Fibroblast of skin of right quadriceps (primary cell): ENCODE measurements around the gene TUB.
A peak's percentile ranks its signal among the peaks of the same experiment; 100 is the strongest.

Experiments
- DNase-seq: peaks from one replicate; pipeline ENCODE4 v3.0.0-alpha.2; 2013

The TUB gene

GRCh38 chr11:8045839-8046238, 35.2 kb upstream of the TUB start:
- no peak for DNase-seq

GRCh38 chr11:8047382-8047781, 33.6 kb upstream of the TUB start:
- DNase-seq, result no peak

GRCh38 chr11:8049084-8049483, 31.9 kb upstream of the TUB start:
- no peak for DNase-seq

GRCh38 chr11:8055091-8055835, 25.7 kb upstream of the TUB start:
- no peak for DNase-seq

GRCh38 chr11:8055836-8056526, 25.0 kb upstream of the TUB start:
- DNase-seq, result no peak

DNA sequence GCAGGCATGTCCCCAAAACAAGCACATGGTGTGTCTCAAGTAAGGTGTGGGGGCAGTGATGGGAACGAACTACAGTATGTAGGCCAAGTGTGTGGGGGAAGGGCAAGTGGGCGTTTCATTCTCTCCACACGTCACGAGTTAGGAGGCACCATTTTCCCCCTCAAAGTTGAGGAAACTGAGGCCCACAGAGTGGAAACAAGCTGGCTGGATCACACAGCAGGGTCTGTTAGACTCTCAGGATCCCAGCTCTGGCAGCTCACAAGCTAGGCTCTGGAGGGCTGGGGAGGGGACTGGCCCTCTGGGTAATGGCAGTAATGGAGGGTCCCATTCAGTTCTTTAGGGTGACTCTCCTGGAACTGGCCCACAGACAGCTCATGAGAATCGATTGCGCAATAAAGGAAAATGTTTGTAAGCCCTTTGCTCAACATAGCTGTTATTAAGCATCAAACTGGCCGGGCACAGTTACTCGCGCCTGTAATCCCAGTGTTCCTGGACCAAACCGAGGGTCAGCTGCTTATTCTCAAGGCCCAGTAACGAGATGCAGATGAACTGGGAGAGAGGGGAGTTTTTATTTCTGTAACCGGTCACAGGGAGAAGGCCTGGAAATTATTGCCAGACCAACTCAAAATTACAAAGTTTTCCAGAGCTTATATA, 24.1 kb upstream of the TUB start:
- DNase-seq, result peak; percentile 59

- no peak for DNase-seq
Measured at GRCh38 chr11:8058216-8058615, 22.8 kb upstream of the TUB start.

- no peak for DNase-seq
Measured at GRCh38 chr11:8059030-8059429, 22.0 kb upstream of the TUB start.

GRCh38 chr11:8059571-8060011, 21.4 kb upstream of the TUB start:
- DNase-seq, result no peak

- no peak for DNase-seq
Measured at GRCh38 chr11:8060146-8060719, 20.8 kb upstream of the TUB start.

GRCh38 chr11:8060801-8061554, 20.0 kb upstream of the TUB start:
- DNase-seq, result peak; percentile 58

DNA sequence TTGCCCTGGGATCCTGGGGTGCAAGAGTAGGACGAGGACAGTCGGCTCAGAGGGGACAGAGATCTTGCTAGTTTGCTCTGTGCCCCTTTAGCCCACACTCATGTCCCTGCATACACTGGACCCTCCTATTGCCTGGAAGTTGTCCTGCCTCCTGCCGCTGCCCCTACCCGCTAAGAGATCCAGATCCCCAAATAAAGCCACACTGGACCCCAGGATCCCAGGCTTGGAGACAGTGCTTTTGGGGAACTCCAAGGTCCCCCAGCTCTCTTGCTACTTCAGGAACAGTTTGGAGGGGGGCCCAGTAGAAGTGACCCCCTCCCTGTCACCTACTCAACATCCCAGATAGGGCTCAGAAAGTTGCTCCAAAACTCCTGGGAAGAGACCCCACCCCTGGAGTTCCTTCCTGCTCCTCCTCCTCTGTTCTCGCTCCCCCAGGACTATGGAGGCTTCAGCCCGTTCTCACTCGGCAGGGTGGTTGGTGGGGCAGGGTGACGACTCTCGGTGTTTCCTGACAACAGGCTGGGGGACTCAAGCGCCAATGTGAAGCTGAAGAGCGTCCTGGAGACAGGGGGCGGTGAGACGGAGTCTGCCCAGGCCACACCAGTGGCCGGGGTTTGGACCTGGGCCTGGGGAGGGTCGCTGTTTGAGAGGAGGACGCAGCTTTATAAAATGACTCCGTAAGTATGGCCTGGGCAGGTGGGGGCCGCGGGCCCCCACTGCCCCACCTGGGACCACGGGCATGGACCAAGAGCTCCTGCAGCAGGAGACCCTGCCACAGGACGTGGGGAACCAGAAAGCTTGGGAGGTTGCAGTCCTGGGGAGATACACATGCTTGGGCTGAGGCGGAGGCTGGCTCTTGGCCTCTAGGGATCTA, 19.2 kb upstream of the TUB start:
- DNase-seq, result no peak

GRCh38 chr11:8062781-8063257, 18.2 kb upstream of the TUB start:
- DNase-seq, result no peak

DNA sequence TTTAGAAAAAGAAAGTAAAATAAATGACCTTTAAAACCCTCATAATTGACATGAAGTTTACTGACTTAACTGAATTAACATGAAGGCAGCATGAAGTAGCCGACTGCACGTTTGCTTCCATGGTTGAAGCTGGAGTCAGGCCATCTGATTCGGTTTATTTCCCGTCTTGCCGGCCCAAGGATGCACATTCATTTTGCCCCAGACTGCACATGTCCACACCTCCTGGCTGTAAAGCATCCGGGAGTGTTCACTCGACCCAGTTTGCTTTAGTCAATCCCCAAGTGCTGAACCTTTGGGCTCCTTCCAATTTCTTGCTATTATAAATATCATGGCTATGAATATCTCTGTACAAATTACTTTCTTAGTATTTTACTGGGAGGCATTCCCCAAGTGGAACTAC, 17.7 kb upstream of the TUB start:
- peak; percentile 60 for DNase-seq

GRCh38 chr11:8065031-8065430, 16.0 kb upstream of the TUB start:
- no peak for DNase-seq

DNA sequence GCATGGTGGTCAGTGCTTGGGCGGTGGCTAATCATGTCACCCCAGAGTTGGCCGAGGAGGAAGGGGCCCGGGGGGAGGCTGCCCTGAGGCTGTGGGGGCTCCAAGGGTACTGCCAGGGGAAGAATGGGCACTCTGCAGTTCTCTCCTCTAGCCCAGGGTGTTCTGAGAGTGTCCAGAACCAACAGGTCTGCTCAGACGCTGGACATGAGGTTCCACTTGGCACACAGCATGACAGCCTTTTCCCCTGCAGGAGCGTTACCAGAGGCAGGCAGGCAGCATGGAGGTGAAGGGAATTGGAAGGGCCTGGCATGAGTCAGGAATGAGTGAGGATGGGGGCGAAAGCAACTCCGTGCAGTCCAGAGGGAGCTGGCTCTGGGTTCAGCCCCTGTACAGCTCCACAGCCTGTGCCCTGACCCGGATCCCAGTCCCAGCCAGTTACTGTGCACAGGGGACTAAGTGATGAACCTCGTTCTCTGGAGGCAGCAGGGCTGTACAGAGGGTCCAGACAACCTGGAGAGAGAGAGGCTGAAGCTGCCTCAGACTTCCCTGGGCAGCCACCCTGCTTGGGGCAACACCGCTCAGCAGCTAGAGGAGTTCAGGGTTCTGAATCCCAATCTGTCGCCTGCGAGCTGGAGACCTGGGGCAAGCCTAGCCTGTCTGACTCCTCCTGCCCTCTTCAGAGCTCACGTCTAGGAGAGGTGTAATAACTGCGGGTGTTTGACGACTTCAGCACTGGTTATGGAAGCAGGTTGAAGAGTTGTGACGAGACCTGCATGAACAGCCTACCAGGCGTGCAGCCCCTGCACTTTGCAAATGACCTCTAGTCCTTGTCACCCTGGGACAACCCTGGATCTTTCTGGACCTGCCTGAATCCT, 14.7 kb upstream of the TUB start:
- no peak for DNase-seq

GRCh38 chr11:8066911-8067455, 14.0 kb upstream of the TUB start:
- DNase-seq, result no peak

- no peak for DNase-seq
Measured at GRCh38 chr11:8067567-8067928, 13.5 kb upstream of the TUB start.

DNA sequence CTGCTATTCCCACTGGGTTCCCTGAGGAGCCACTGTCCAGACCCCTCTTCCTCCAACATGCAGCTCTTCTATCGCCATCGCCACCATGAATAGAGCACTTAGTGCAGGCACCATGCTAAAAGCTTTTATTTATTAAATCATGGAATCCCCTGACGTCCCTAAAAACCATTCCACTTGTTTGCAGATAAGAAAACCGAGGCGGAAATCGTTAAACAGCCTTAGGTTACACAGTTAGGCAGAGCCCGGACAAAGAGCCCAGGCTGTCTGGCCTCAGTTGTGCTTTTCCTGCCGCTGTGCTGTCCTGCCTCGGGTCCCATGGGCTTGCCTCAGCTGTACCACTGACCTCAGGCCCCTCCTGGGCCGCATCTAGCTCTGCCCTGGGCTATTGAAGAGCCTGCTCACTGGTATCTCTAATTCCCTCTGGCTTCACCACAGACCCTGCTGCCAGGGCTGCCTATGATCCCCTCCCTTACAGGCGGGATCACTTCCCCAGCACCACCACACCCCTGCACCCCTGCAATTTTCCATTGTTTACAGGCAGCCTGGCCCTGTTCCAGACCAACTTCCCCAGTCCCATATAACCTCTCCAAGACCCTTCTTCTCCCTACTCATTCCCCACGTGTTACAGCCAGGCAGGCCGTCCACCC, 13.0 kb upstream of the TUB start:
- no peak for DNase-seq
